ENCODE results near the gene DYNC1I1. TPM values are rescaled to one million over a fixed set of nuclear protein-coding genes. Genes with fewer than 3 reads are reported as not detected.

Gene DYNC1I1
- total and polyA plus RNA-seq, 2 donors (not counting 1 experiment from before 2014, with no cell fraction given) = 0.17 to 0.30 TPM

DNA sequence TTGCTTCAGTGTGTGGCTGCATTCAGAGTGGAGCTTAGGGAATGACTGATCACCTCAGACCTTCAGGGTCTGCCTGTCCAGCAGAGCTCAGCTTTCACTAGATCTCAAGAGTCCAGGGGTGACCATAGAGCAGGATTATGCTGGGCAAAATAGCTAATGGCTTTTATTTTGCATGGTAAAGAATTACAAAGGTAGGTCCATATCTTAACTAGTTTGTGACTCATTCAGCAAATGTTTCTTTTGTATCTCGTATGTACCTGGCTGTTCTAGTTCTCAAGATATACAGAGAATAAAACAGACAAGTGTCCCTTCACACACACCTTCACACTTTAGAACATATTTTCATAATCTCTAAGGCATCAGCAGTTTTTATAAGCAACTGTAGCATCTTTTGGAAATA is 180.5 kb downstream of the DYNC1I1 start:
- Histone ChIP-seq H3K9ac (ENCODE audit: insufficient read depth, low read length) (no peak overlapping the region), H2AFZ (ENCODE audit: low read length) (no peak overlapping the region), H3K4me3 (replicated peaks in 1 of 4; ENCODE audit: control extremely low read depth in 1 of 4, insufficient read depth in 1 of 4, low read depth in 3 of 4, low read length in 4 of 4) (no peak overlapping the region), H3K4me2 (ENCODE audit: extremely low read depth, insufficient read depth, low read length) (no peak overlapping the region), H4K20me1 (ENCODE audit: control insufficient read depth, extremely low read depth, insufficient read depth, low read length) (no peaks in the 10 kb centered on the region), H3K27ac (ENCODE audit: insufficient read depth, low read length) (no peak overlapping the region), H3K4me1 (ENCODE audit: control insufficient read depth, extremely low read depth, insufficient read depth, low read length) (no peaks in the 10 kb centered on the region), H3K79me2 (ENCODE audit: control insufficient read depth, insufficient read depth, low read length) (no peaks in the 10 kb centered on the region), H3K27me3 (ENCODE audit: control insufficient read depth, insufficient read depth, low read length) (no peaks in the 10 kb centered on the region), H3K36me3 (ENCODE audit: control insufficient read depth, insufficient read depth, low read length) (no peaks in the 10 kb centered on the region), H3K9me3 (ENCODE audit: control insufficient read depth, insufficient read depth, low read depth, low read length) (no peaks in the 10 kb centered on the region)
- TF ChIP-seq, protein P1, sequence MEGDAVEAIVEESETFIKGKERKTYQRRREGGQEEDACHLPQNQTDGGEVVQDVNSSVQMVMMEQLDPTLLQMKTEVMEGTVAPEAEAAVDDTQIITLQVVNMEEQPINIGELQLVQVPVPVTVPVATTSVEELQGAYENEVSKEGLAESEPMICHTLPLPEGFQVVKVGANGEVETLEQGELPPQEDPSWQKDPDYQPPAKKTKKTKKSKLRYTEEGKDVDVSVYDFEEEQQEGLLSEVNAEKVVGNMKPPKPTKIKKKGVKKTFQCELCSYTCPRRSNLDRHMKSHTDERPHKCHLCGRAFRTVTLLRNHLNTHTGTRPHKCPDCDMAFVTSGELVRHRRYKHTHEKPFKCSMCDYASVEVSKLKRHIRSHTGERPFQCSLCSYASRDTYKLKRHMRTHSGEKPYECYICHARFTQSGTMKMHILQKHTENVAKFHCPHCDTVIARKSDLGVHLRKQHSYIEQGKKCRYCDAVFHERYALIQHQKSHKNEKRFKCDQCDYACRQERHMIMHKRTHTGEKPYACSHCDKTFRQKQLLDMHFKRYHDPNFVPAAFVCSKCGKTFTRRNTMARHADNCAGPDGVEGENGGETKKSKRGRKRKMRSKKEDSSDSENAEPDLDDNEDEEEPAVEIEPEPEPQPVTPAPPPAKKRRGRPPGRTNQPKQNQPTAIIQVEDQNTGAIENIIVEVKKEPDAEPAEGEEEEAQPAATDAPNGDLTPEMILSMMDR (conservative IDR thresholded peaks at IDR 0.05 in 1 of 2, IDR thresholded peaks at IDR 0.05 in 1 of 2; ENCODE audit: low read depth in 1 of 2, low read length in 2 of 2) = no peak
- TF ChIP-seq EZH2 (IDR thresholded peaks at IDR 0.05; ENCODE audit: low read length, missing control alignments) = no peak
- no peak for DNase-seq (ENCODE audit: low read depth in 2 of 2)

DNA sequence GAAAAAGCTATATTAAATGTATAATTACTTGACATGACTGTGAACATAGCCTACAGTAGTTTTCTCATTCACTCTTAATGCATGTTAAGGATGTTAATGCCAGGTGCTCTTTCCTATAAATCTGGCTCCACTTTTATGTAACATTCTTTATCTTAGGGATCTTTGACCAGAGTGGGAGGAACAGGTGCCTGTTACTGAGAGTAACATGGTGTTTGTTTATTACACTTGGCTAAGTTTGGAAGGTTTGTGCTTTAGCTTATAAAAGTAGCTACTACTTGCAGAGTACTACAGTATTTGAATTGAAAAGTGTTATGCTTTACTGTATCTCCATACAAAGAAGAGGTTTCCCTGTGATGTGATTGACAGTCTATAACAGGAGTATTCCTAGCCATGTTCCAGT is 183.4 kb downstream of the DYNC1I1 start:
- DNase-seq (ENCODE audit: low read depth in 2 of 2) = no peak
- TF ChIP-seq, protein P1 (conservative IDR thresholded peaks at IDR 0.05 in 1 of 2, IDR thresholded peaks at IDR 0.05 in 1 of 2; ENCODE audit: low read depth in 1 of 2, low read length in 2 of 2) = no peak
- no peak for TF ChIP-seq EZH2 (IDR thresholded peaks at IDR 0.05; ENCODE audit: low read length, missing control alignments)
- Histone ChIP-seq H3K79me2 (ENCODE audit: control insufficient read depth, insufficient read depth, low read length) (no peaks in the 10 kb centered on the region), H2AFZ (ENCODE audit: low read length) (no peak overlapping the region), H3K4me2 (ENCODE audit: extremely low read depth, insufficient read depth, low read length) (no peak overlapping the region), H3K27ac (ENCODE audit: insufficient read depth, low read length) (no peak overlapping the region), H3K4me3 (replicated peaks in 1 of 4; ENCODE audit: control extremely low read depth in 1 of 4, insufficient read depth in 1 of 4, low read depth in 3 of 4, low read length in 4 of 4) (no peak overlapping the region), H4K20me1 (ENCODE audit: control insufficient read depth, extremely low read depth, insufficient read depth, low read length) (no peaks in the 10 kb centered on the region), H3K27me3 (ENCODE audit: control insufficient read depth, insufficient read depth, low read length) (no peaks in the 10 kb centered on the region), H3K9me3 (ENCODE audit: control insufficient read depth, insufficient read depth, low read depth, low read length) (no peaks in the 10 kb centered on the region), H3K9ac (ENCODE audit: insufficient read depth, low read length) (no peak overlapping the region), H3K36me3 (ENCODE audit: control insufficient read depth, insufficient read depth, low read length) (no peaks in the 10 kb centered on the region), H3K4me1 (ENCODE audit: control insufficient read depth, extremely low read depth, insufficient read depth, low read length) (no peaks in the 10 kb centered on the region)

DNA sequence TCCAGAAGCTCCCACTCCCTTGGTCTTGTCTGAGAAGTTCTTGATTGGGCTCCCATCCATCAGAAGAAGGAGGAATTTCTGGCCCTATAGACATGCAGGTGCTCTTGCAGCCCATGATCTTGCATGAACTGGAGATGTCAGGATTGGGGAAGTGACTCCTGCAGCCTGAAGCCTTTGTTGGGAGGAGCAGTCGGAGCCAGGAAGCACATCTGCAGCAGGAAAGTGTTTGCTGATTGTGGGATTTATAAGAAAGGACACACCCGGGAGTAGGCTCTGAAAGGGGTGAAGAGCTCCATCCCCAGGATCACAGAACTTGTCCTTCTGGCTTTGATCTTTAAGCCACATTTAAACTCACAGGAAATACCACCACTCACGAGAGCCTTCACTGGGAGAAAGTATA is 185.2 kb downstream of the DYNC1I1 start:
- Histone ChIP-seq H3K27me3 (ENCODE audit: control insufficient read depth, insufficient read depth, low read length) (no peaks in the 10 kb centered on the region), H3K4me2 (ENCODE audit: extremely low read depth, insufficient read depth, low read length) (no peak overlapping the region), H3K9ac (ENCODE audit: insufficient read depth, low read length) (no peak overlapping the region), H4K20me1 (ENCODE audit: control insufficient read depth, extremely low read depth, insufficient read depth, low read length) (no peaks in the 10 kb centered on the region), H3K79me2 (ENCODE audit: control insufficient read depth, insufficient read depth, low read length) (no peaks in the 10 kb centered on the region), H3K36me3 (ENCODE audit: control insufficient read depth, insufficient read depth, low read length) (no peaks in the 10 kb centered on the region), H3K27ac (ENCODE audit: insufficient read depth, low read length) (no peak overlapping the region), H3K4me3 (replicated peaks in 1 of 4; ENCODE audit: control extremely low read depth in 1 of 4, insufficient read depth in 1 of 4, low read depth in 3 of 4, low read length in 4 of 4) (no peak overlapping the region), H3K4me1 (ENCODE audit: control insufficient read depth, extremely low read depth, insufficient read depth, low read length) (no peaks in the 10 kb centered on the region), H2AFZ (ENCODE audit: low read length) (no peak overlapping the region), H3K9me3 (ENCODE audit: control insufficient read depth, insufficient read depth, low read depth, low read length) (no peaks in the 10 kb centered on the region)
- TF ChIP-seq EZH2 (IDR thresholded peaks at IDR 0.05; ENCODE audit: low read length, missing control alignments) = no peak
- TF ChIP-seq, protein P1 (conservative IDR thresholded peaks at IDR 0.05 in 1 of 2, IDR thresholded peaks at IDR 0.05 in 1 of 2; ENCODE audit: low read depth in 1 of 2, low read length in 2 of 2) = no peak
- DNase-seq (ENCODE audit: low read depth in 2 of 2) = no peak

Measured in fibroblast of lung (primary cell).